NCI-H2081 (cell line): Measurements from ENCODE around the gene MMP3.

Source experiments
- DNase-seq, 2 experiments: peaks; one replicate each; lab custom pipeline; 2025; lab: John Stamatoyannopoulos, UW

Gene MMP3

GRCh38 chr11:102788334-102788995 is 54.9 kb downstream of the MMP3 start:
- no peak for DNase-seq
